ENCODE results near the gene ADIPOR2.

The ADIPOR2 gene

DNA sequence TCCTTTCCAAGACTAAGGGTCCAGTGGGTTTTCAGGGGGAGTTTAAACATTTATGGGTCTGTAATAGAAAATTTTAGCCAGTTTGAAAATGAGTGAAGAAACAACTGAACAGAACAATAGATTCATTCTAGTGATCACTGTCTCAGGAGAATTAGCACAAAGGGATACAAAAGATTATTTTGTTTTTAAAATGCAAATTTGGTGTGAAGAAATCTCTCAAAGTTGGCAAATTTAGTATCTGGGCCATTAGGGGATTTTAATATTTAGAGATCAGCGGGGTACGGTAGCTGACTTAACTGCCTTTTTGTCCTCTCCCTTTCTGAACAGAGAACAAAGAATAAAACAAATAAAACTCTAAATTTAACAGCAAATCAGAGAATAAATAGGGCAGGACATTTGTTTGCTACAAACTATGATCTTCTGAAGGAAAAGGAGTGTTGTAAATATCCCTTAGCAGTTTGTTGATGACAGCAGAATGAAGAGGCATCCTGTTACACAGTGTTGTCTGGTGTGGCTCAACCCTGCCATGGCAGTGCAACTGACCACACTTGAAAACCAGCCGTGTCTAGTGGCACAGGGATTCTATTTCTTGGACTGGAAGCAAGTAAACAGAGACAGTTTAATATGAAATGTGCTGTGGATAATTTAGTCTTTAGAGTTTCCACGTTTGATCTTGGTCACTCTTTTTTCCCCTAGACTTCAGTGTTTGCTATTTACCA, 83.2 kb downstream of the ADIPOR2 start:
- DNase-seq (ENCODE audit: low read depth), result peak; percentile 20

DNA sequence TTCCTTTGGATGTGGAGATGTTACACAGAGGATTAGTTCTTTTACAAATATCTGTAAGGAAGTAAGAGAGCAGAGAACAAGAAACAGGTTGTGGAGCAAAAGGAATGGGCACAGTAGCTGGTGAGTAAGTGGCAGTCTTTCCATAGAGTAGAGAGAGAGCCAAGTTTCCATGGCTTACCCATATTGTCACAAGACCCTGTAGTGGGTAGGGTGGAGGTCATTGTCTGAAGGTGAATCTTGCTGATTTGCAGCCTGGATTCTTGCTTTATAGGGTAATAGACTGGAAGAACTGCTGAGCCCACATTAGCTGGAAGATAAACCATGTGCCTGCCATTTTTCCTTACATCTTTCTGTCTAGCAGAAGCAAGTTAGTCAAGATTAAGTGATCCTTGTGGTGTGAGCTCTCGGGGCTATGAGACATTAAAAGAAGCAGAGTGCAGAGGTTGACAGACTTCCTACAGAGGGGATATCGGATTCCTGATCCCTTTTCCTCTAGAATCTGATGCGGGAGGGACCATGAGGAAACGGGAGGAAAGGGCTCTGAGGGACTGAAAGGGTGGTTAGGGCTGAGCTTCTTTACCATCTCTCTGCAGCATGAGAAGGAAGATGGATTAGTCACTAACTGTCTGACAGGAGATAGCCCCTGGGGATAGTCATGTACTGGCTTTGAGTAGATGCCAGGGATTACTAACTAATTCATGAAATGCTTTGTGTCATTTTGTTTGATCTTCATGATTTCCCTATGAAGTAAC, 85.5 kb downstream of the ADIPOR2 start:
- DNase-seq (ENCODE audit: low read depth), result peak; percentile 92

DNA sequence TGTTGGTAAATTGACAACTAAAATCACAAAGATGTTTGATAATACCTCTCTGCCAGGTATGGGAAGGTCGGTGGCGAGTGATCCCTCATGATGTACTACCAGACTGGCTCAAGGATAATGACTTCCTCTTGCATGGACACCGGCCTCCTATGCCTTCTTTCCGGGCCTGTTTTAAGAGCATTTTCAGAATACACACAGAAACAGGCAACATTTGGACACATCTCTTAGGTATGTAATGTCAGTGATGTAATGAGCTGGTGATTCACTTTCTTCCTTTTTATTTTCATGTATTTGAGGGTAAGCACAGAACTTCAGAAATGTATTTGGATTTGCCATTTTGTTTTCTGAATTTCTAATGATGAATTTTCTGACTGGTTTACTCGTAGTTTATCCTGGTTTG, 86.9 kb downstream of the ADIPOR2 start:
- peak; percentile 90 for DNase-seq (ENCODE audit: low read depth)

DNA sequence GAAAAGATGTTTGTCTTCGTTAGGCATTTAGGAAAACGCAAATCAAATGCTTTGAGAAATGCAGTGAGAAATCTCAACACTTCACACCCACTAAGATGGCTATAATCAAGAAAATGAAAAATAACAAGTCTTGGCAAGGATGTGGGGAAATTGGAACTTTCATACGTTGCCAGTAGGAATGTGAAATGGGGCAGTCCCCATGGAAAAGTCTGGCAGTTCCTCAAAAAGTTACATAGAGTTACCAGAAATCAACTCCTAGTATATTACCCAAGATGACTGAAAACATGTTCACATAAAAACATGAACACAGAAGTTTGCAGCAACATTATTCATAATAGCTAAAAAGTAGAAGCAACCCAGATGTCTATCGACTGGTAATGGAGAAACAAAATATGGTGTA, 88.0 kb downstream of the ADIPOR2 start:
- no peak for DNase-seq (ENCODE audit: low read depth)

DNA sequence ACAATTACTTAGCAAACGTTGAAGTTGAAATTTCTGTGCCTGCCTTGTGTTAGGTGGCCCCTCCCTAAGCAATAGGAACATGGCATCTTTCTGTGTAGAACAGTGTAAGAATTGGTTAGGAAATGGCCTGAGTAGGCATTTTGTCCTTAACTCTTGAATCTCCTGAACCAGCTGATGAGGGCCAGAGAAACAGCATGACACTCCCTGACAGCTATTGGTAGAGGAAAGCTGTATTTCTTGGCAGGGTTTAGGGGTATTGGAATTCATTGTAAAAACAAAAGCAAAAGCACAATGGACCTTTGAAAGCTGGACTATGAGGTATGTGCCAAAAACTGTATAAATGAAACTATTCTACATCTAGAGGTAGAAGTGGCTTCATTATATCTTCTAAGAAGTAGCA, 88.9 kb downstream of the ADIPOR2 start:
- DNase-seq (ENCODE audit: low read depth), result peak; percentile 76

DNA sequence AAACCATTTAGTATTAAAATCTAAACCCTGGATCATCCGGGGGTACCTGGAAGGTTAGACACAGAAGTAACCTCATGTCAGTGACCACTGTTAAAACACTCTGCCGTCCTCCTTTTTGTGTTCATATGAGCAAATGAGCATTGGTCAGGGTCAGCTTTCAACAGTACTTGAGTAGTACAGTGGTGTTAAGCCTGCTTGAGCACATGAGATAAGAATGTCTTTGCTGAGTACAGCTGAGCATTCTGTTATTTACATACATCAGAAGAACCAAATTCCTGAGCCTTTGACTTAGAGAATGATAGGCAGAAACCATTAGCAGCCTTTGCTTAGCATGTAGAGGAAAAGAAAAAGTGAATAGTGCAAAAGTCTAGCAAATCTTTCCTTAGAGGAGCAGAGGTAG, 90.9 kb downstream of the ADIPOR2 start:
- DNase-seq (ENCODE audit: low read depth), result peak; percentile 48

DNA sequence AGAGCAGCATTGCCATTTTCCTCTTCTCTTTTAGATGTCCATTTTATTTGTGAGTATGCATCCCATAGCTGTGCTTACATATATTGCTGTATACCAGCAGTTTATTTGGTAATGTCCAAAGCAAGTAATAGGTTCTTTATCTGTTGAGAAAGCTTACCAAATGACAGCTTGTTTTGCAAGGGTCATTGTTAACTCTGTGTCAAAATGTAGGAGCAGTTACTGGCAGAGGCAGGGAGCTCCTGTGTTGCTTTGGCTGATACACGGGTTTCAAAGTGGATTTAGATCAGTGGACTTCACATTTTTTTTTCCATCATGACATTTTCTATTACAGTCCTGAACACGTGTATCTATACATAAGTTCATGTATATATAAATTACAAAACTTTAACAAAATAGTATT, 91.3 kb downstream of the ADIPOR2 start:
- DNase-seq (ENCODE audit: low read depth), result no peak

DNA sequence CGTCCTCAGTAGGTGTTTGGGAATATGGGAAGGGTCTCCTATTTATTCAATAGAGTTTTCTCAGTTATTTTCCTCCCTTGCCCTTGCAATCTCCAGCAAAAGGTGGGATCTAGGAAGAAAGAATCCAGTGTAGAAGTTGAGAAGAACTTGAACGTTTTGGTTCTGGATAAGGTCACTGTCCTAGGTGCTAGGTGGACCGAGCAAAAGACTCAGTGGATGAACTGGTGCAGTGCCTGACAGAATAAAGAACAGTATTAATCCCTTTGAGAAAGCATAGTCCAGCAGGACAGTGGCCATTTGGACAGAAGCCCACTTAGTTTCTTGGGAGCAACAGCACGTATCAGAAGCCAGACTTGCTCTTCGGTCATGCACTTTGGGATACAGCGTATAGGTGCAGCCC, 96.8 kb downstream of the ADIPOR2 start:
- no peak for DNase-seq (ENCODE audit: low read depth)

DNA sequence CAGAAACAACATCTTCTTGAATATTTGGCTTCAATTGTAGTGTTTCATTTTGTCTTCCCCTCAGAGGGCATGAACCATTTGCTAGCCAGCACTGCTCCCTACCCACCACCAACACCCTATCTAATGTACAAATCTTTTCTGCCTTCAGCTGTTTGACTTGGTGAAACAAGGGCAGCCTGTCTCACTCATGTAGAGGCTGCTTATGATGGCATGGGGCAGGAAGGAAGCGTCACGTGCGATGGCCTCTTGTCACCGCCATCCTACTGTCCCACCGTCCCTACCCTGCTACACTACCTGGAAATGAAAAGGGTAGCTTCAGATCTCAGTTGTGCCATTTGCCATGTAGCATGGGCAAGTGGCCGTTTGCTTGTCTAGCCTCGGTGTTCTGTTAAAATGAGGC, 99.6 kb downstream of the ADIPOR2 start:
- DNase-seq (ENCODE audit: low read depth), result no peak

DNA sequence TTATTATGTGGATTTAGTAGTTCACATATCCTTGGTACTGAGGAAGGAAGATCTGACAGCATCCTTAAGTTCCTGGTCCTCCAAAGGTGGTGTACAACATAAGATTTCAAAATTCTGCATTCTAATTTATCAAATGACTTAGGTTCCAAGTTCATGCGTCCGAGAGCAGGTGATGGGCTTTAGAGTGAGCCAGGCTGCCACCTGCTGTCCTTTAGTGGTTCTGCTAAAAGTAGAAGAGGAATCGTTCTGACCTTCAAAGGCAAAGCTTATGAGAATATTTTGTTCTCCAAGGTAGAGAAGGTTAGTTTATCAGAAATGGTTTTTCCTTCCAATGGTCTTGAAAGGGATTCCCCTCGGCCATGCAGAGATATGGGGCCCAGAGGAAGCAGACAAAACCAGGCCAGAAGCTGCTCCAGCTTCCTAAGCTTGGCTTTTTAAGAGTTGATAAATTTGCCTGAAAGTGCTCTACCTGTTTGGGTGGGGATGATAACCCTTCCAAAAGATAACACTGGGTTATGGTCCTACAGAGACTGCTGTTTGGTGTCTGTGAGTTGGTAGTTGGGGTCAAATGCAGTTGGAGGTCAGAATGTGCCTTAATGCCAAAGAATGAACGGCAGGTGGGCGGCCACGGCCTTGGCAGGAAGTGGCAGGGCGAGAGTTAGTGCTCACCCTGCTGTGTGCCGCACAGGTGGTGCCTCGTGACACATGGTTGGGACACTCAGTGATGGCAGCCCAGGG, 100.4 kb downstream of the ADIPOR2 start:
- DNase-seq (ENCODE audit: low read depth), result peak; percentile 70

DNA sequence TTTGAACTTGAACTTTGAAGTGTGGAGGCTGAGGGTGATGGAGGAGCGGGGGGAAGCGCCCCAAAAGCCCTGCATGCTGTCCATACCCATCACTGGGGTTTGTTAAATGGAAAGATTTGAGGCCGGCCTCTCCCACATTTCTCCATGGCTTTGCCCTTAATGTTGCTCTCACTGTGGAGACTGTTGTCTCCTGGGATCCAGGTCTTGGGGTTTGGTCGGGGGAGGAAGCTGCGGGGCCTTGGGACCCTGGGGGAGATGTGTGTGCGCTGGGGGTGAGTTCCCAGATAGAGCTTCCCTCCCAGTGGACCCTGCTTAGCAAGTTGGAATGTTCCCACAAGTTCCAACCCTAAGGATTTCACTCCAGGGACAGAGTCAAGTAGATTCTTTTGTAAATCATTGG, 101.5 kb downstream of the ADIPOR2 start:
- no peak for DNase-seq (ENCODE audit: low read depth)

DNA sequence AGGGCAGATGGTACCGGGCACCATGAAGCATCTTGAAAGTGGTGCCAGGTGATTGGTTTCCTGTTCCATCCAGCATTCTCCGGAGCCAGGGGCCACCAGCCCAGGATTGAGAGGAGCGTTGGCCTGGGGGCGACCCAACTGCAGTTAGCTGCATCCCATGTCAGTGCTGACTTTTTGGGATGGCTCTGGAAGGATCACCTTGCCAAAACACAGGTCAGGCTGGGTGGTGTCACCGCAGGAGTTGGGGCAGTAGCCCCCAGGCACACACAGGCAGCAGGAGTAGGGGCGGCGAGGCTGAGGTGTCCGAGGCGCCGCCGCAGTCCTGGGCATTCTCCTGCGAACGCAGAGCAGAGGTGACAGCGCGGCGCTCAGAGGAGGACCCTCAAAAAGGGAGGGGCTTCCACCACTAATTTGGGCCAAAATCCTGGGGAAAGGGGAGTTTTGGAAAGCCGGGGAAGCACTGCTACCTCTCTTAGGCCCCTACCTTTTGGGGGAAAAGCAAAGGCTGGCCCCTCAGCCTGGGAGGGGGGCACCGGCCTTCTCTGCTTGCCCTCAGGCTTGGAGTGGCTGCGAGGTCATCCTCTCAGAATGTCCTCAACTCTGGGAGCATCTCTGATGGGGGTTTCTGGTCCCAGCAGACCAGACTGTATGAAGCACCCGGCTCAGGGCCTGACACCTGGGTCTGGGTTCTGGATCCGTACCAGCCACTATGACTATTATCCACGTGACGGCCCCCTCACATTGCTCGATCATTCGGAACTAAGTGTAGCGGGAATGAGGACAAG, 102.7 kb downstream of the ADIPOR2 start:
- DNase-seq (ENCODE audit: low read depth), result no peak

DNA sequence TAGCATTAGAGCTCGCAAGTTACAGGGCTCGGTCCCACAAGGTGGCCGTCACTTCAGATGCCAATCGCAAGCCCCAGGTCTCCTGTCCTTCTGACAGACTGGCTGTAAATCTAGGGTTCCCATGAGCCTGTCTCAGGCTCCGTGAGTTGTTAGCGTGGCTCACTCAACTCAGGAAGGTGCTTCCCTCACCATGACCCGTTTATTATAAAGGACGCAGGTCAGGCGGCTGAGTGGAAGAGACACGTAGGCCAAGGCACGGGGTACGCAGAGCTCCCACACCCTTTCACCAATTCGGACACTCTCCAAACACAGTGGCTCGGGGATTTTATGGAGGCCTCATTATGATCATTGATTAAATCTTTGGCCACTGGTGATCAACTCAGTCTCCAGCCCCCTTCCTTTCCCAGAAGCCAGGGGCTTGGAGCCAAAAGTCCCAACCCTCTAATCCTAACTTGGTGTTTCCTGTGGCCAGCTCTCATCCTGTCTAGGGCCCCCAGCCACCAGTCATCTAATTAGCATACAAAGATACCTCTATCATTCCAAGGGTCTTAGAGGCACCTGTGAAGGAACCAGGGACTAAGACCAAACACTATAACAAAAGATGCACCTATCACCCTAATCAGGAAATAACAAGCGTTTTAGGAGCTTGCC, 103.7 kb downstream of the ADIPOR2 start:
- no peak for DNase-seq (ENCODE audit: low read depth)

DNA sequence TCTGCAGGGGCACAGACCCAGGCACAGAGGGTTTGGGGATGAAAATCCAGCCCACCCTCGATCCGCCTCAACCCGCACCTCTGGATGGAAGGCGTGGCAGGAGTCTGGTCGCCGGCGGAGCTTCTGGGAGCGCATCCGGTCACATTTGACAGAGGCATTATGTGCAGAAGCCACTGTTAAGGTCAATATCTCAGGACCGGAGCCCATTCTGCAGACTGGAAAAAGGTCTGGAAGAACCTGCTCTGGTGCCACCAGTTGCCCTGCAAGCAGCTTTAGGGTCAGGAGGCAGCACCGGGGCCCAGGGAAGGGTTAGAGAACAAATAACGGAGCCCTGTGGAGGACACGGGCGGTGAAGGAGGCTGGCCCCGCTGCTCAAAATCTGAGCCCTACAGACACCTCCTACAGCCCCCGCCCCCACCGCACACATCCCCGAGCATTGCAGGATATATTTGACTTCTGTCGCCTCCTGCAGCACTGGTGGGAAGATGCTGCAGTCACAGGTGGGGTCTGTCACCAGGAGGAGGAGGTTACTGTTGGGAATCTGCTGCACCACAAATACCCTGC, 104.4 kb downstream of the ADIPOR2 start:
- no peak for DNase-seq (ENCODE audit: low read depth)

DNA sequence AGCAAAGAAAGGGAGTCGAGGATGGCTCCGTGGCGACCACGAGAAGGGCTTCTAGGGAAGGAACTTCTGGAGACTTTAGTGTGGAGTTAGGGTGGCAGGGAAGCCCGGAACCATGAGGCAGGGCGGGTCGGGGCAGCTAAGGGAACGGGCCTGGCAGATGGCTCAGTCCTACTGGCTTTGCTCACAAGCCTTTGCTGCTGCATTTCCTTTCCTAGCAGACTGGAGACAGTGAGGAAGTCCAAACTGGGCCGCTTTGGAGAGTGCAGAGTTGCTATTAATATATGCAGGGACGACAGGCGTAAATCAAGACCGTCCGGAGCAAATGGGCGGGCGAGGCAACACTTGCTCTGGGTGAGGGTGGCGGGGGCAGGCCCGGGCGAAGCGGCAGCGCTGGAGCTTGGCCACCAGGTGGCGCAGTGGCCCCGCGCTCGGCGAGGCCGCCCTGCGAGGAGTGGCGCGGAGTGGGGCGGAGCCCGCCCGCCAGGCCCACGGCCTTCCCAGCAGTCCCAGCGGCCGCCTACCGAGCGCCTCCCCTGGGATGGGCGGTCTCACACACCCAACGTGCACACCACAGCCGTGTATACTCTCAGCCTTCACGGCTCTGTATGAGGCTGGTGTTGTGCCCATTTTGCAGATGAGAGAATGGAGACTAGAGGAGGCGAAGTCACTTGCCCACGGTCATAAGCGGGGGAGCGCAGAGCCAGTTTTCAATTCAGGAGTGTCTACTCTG, 105.1 kb downstream of the ADIPOR2 start:
- peak; percentile 90 for DNase-seq (ENCODE audit: low read depth)

DNA sequence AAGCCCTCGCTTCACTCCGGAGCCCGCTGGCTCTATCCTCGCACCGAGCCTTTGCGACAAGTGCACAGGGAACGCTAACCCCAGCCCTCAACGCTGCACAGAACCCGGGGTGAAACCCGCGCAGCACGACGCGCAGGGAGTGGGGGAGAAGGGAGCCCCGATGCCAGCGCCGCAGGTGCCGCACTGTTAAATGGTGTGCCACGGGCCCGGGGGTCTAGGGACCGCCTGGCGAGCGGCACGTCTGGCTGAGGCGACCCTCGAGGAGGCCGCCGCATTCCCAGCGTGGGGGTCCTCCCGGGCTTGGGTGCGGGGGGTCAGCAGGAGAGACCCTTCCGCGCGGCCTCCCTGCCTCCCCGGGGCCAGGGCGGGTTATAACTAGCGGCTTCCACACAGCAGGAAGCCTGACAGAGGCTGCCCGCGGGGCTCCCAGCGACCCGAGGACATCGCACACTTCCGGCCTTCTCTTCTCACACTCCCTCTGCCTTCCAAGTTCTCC, 105.7 kb downstream of the ADIPOR2 start:
- DNase-seq (ENCODE audit: low read depth), result peak; percentile 55

DNA sequence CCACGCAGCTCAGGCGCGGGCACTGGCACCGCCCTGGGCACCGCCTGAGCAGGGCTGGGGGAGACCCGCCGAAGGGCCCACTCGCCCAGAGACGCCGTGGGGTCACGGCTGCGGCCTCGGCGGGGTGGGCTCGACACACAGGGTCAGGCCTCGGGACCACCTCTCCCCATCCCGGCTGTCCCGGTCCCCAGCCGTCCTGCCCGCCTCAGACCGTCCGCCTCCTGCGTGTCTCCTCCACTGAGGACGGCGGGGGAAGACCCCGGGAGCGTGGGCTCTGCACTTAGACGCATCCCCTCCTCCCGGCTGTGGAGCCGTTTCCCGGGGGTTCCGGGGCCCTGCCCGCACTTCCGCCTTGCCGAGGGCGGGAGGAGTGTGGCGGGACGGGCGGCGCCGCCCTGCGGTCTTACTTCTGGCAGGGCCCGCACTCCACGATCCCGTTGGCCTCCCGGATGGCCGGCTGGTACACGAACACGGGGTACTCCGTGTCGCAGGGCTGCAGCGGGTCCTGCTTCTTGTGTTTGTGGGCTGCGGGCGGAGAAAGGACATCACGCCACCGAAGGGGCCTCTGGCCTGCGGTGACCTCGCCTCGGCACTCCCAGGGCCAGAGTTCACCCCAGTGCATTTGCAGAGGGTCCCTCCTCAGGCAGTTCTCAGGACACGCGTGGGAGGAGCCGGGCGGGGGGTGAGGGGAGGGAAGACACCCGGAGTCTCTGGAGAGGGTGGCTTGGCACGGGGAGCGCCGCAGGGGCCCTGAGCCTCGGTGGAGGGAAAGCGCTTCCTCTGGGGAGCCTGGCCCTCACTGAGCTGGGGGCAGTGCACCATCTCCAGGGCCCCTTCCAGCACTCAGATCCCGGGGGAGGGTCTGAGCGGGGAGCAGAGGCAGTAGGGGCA, 106.4 kb downstream of the ADIPOR2 start:
- no peak for DNase-seq (ENCODE audit: low read depth)

DNA sequence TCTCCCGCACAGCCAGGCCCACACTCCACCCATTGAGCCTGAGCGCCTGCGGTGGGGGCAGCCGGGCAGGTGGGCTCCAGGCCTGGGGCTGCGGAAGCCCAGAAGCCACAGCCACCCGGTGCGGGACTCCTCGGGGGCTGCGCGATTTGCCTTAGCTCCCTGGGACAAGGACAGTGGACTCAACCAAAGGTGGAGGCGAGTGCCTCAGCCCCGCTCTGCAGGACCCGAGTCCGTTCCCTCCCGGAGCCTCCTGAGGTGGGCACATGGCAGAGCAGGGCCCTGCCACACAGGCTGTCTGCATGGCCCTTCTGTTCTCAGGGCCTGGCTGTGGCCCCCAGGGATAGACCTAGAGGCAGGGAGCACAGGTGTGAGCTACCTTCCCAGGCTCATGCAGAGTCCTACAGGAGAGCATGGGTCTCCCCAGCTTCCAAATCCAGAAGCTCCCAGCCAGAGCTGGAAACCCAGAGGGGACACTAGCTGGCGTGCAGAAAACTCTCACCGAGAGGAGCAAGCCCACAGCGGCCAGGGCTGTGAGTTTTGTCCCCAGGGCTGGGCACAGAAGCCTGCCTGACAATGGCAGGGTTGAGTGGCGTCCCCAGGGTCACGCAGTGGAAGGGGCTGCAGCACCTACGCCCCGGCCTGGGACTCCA, 107.2 kb downstream of the ADIPOR2 start:
- no peak for DNase-seq (ENCODE audit: low read depth)

DNA sequence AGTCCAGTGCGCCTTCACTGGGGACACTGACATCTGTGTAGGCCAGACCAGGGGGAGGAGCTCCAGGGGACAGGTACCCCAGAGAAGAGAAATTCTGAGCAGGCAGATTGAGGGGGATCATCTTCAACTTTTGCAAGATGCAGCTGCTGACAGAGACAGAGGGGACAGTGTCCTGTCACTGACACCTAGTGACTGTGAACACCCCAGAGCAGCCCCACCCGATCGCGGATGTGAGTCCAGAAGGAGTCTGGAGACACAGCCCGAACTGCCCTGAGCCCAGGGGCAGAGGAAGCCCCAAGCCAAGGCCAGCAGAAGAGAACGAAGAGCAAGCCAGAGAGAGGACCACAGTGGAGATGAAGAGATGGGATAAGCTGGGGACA, 107.8 kb downstream of the ADIPOR2 start:
- no peak for DNase-seq (ENCODE audit: low read depth)
